Stomach (tissue), 4 donors: ENCODE results near the gene RCBTB2.

Experiments
- CTCF ChIP-seq, 7 experiments: fragments of 450-650 bp in 4 of 7; fragments of 200-600 bp in 3 of 7; sonication (generic) in 3 of 7; IDR thresholded peaks; one replicate each; pipeline ENCODE4 v1.5.1; 2016 to 2019; ENCODE audit warnings: antibody characterized with exemption in 7 of 7, control low read depth in 2 of 7, mild to moderate bottlenecking in 1 of 7
- POLR2A ChIP-seq, 4 donors: fragments of 450-650 bp; IDR thresholded peaks; one replicate each; pipeline ENCODE4 v1.6.1; 2016; ENCODE audit warnings: antibody characterized with exemption in 4 of 4, control low read depth in 2 of 4, mild to moderate bottlenecking in 1 of 4, moderate library complexity in 1 of 4

GRCh38 chr13:48506092-48506701, 26.7 kb downstream of the RCBTB2 start:
- TF ChIP-seq CTCF (IDR thresholded peaks at IDR 0.05) (no peak), POLR2A (IDR thresholded peaks at IDR 0.05) (no peak)
